BLaER1 treated with 17β-estradiol and CSF1 and Interleukin-3, amounts not matched to agents 10 nM and 100 nM (cell line): ENCODE measurements around the gene SORCS2.

Experiments used
- H3K27ac ChIP-seq, 11 experiments: shearing (Covaris generic); formaldehyde crosslinking; 2 replicates each; pipeline ENCODE4 v1.8.1; 2022
- H3K27me3 ChIP-seq, 11 experiments: shearing (Covaris generic); formaldehyde crosslinking; 2 replicates each; pipeline ENCODE4 v1.8.1; 2022
- H3K36me3 ChIP-seq, 11 experiments: shearing (Covaris generic); formaldehyde crosslinking; 2 replicates each; pipeline ENCODE4 v1.8.1; 2022
- H3K4me1 ChIP-seq, 10 experiments: shearing (Covaris generic); formaldehyde crosslinking; 2 replicates each; pipeline ENCODE4 v1.8.1; 2022
- H3K4me2 ChIP-seq, 11 experiments: shearing (Covaris generic); formaldehyde crosslinking; 2 replicates each; pipeline ENCODE4 v1.8.1; 2022
- H3K4me3 ChIP-seq, 10 experiments: shearing (Covaris generic); formaldehyde crosslinking; 2 replicates each; pipeline ENCODE4 v1.8.1; 2022
- H3K9ac ChIP-seq, 11 experiments: shearing (Covaris generic); formaldehyde crosslinking; 2 replicates each; pipeline ENCODE4 v1.8.1; 2022
- H3K9me3 ChIP-seq, 11 experiments: shearing (Covaris generic); formaldehyde crosslinking; replicated peaks in 1 of 11; 2 replicates each; pipeline ENCODE4 v1.8.1; 2022
- H4K20me1 ChIP-seq, 11 experiments: shearing (Covaris generic); formaldehyde crosslinking; 2 replicates each; pipeline ENCODE4 v1.8.1; 2022
- Cebpa-rat ChIP-seq, 11 experiments: shearing (Covaris generic); IDR thresholded peaks; 2 replicates each; pipeline ENCODE4 v1.8.1; 2022

Gene SORCS2

GRCh38 chr4:7179158-7179557, 13.2 kb upstream of the SORCS2 start:
- Histone ChIP-seq H3K9me3 (peaks cover 18 to 29% (median 26%) of the 10 kb centered on the region in 11 experiments), H3K27ac (no peak overlapping the region), H3K4me3 (no peak overlapping the region), H3K4me1 (peaks cover 0 to 9% (median 7%) of the 10 kb centered on the region in 10 experiments; a peak in 9 of 20 replicates), H3K36me3 (no peaks in the 10 kb centered on the region), H3K27me3 (no peaks in the 10 kb centered on the region), H3K4me2 (no peak overlapping the region), H3K9ac (no peak overlapping the region), H4K20me1 (no peaks in the 10 kb centered on the region)
- no peak for TF ChIP-seq Cebpa-rat (IDR thresholded peaks at IDR 0.05)

GRCh38 chr4:7180938-7181337, 11.4 kb upstream of the SORCS2 start:
- H3K36me3 ChIP-seq, result no peaks in the 10 kb centered on the region
- peaks cover 0 to 9% (median 7%) of the 10 kb centered on the region in 10 experiments; a peak in 8 of 20 replicates for H3K4me1 ChIP-seq
- H3K27ac ChIP-seq, result no peak overlapping the region
- no peak overlapping the region for H3K4me3 ChIP-seq
- H4K20me1 ChIP-seq, result no peaks in the 10 kb centered on the region
- no peak for TF ChIP-seq Cebpa-rat (IDR thresholded peaks at IDR 0.05)
- no peak overlapping the region for H3K4me2 ChIP-seq
- H3K9ac ChIP-seq, result no peak overlapping the region
- H3K27me3 ChIP-seq, result no peaks in the 10 kb centered on the region
- peaks cover 18 to 29% (median 26%) of the 10 kb centered on the region in 11 experiments for H3K9me3 ChIP-seq

- H3K4me3 ChIP-seq, result no peak overlapping the region
- H3K9me3 ChIP-seq, result peaks cover 18 to 29% (median 26%) of the 10 kb centered on the region in 11 experiments
- TF ChIP-seq Cebpa-rat (IDR thresholded peaks at IDR 0.05), result no peak
- no peak overlapping the region for H3K27ac ChIP-seq
- H3K4me2 ChIP-seq, result peak overlapping the region in 1 of 11 experiments; percentile 5; a peak in 3 of 22 replicates
- H4K20me1 ChIP-seq, result no peaks in the 10 kb centered on the region; a peak in 1 of 22 replicates
- peaks cover 0 to 11% (median 7%) of the 10 kb centered on the region in 10 experiments; a peak in 10 of 20 replicates for H3K4me1 ChIP-seq
- no peaks in the 10 kb centered on the region; a peak in 1 of 22 replicates for H3K27me3 ChIP-seq
- no peaks in the 10 kb centered on the region for H3K36me3 ChIP-seq
- no peak overlapping the region for H3K9ac ChIP-seq
These were observed 9.7 kb upstream of the SORCS2 start for GRCh38 chr4:7182616-7183015.

- Histone ChIP-seq H3K4me3 (no peak overlapping the region), H3K9me3 (peaks cover 18 to 29% (median 26%) of the 10 kb centered on the region in 11 experiments), H3K4me1 (peaks cover 0 to 12% (median 7%) of the 10 kb centered on the region in 10 experiments; a peak in 10 of 20 replicates), H3K27ac (no peak overlapping the region), H4K20me1 (no peaks in the 10 kb centered on the region; a peak in 1 of 22 replicates), H3K9ac (no peak overlapping the region), H3K27me3 (no peaks in the 10 kb centered on the region; a peak in 1 of 22 replicates), H3K36me3 (no peaks in the 10 kb centered on the region), H3K4me2 (peak overlapping the region in 5 of 11 experiments; percentile 1 to 47 (median 7); a peak in 8 of 22 replicates)
- TF ChIP-seq Cebpa-rat (IDR thresholded peaks at IDR 0.05), result no peak
These were observed 9.2 kb upstream of the SORCS2 start for GRCh38 chr4:7183161-7183560.

- TF ChIP-seq Cebpa-rat (IDR thresholded peaks at IDR 0.05), result no peak
- Histone ChIP-seq H3K4me3 (no peak overlapping the region), H4K20me1 (no peaks in the 10 kb centered on the region; a peak in 1 of 22 replicates), H3K9me3 (peaks cover 15 to 24% (median 23%) of the 10 kb centered on the region in 11 experiments), H3K9ac (no peak overlapping the region), H3K27ac (no peak overlapping the region), H3K4me2 (peak overlapping the region in 2 of 11 experiments; percentile 5 to 7; a peak in 2 of 22 replicates), H3K27me3 (peaks cover 0 to 2% (median 0%) of the 10 kb centered on the region in 11 experiments; a peak in 1 of 22 replicates), H3K4me1 (peaks cover 0 to 12% (median 7%) of the 10 kb centered on the region in 10 experiments; a peak in 10 of 20 replicates), H3K36me3 (no peaks in the 10 kb centered on the region)
These were observed 8.4 kb upstream of the SORCS2 start for GRCh38 chr4:7183780-7184460.

GRCh38 chr4:7185487-7186030, 6.8 kb upstream of the SORCS2 start:
- Histone ChIP-seq H3K4me1 (peaks cover 6 to 21% (median 11%) of the 10 kb centered on the region in 10 experiments; a peak in 16 of 20 replicates), H3K9me3 (peaks cover 0 to 10% (median 8%) of the 10 kb centered on the region in 11 experiments; a peak in 16 of 22 replicates), H3K4me3 (no peak overlapping the region), H3K27me3 (peaks cover 0 to 9% (median 0%) of the 10 kb centered on the region in 11 experiments; a peak in 2 of 22 replicates), H3K36me3 (no peaks in the 10 kb centered on the region), H3K9ac (no peak overlapping the region), H3K4me2 (no peak overlapping the region), H3K27ac (no peak overlapping the region), H4K20me1 (no peaks in the 10 kb centered on the region; a peak in 2 of 22 replicates)
- TF ChIP-seq Cebpa-rat (IDR thresholded peaks at IDR 0.05), result no peak

GRCh38 chr4:7186031-7186430, 6.3 kb upstream of the SORCS2 start:
- no peak overlapping the region for H3K4me3 ChIP-seq
- H3K27ac ChIP-seq, result no peak overlapping the region
- H4K20me1 ChIP-seq, result no peaks in the 10 kb centered on the region; a peak in 2 of 22 replicates
- H3K36me3 ChIP-seq, result no peaks in the 10 kb centered on the region
- peaks cover 0 to 6% (median 5%) of the 10 kb centered on the region in 11 experiments; a peak in 15 of 22 replicates for H3K9me3 ChIP-seq
- no peak overlapping the region for H3K4me2 ChIP-seq
- peaks cover 0 to 9% (median 0%) of the 10 kb centered on the region in 11 experiments; a peak in 2 of 22 replicates for H3K27me3 ChIP-seq
- no peak for TF ChIP-seq Cebpa-rat (IDR thresholded peaks at IDR 0.05)
- H3K4me1 ChIP-seq, result peaks cover 6 to 26% (median 15%) of the 10 kb centered on the region in 10 experiments; a peak in 19 of 20 replicates
- no peak overlapping the region for H3K9ac ChIP-seq

- H3K27ac ChIP-seq, result no peak overlapping the region
- H3K9me3 ChIP-seq, result no peaks in the 10 kb centered on the region
- H3K36me3 ChIP-seq, result no peaks in the 10 kb centered on the region
- peaks cover 0 to 4% (median 0%) of the 10 kb centered on the region in 11 experiments; a peak in 2 of 22 replicates for H4K20me1 ChIP-seq
- no peak for TF ChIP-seq Cebpa-rat (IDR thresholded peaks at IDR 0.05)
- peaks cover 6 to 32% (median 22%) of the 10 kb centered on the region in 10 experiments; a peak in 19 of 20 replicates for H3K4me1 ChIP-seq
- H3K4me3 ChIP-seq, result no peak overlapping the region
- no peak overlapping the region for H3K4me2 ChIP-seq
- peaks cover 0 to 9% (median 0%) of the 10 kb centered on the region in 11 experiments; a peak in 2 of 22 replicates for H3K27me3 ChIP-seq
- no peak overlapping the region for H3K9ac ChIP-seq
These were observed 5.7 kb upstream of the SORCS2 start for GRCh38 chr4:7186516-7187167.

- Histone ChIP-seq H3K4me3 (no peak overlapping the region), H3K9me3 (no peaks in the 10 kb centered on the region), H3K4me2 (no peak overlapping the region), H4K20me1 (peaks cover 0 to 8% (median 0%) of the 10 kb centered on the region in 11 experiments; a peak in 2 of 22 replicates), H3K36me3 (no peaks in the 10 kb centered on the region), H3K27me3 (peaks cover 0 to 9% (median 0%) of the 10 kb centered on the region in 11 experiments; a peak in 2 of 22 replicates), H3K27ac (no peak overlapping the region), H3K4me1 (peaks cover 6 to 37% (median 27%) of the 10 kb centered on the region in 10 experiments; a peak in 19 of 20 replicates), H3K9ac (no peak overlapping the region)
- no peak for TF ChIP-seq Cebpa-rat (IDR thresholded peaks at IDR 0.05)
These were observed 5.2 kb upstream of the SORCS2 start for GRCh38 chr4:7187168-7187535.
